ENCODE data around the gene SARM1. TPM values are rescaled to one million over a fixed set of nuclear protein-coding genes. Genes with fewer than 3 reads are reported as not detected.

The SARM1 gene
- total RNA-seq, 1 donor from 2014 or later = 14.1 TPM

DNA sequence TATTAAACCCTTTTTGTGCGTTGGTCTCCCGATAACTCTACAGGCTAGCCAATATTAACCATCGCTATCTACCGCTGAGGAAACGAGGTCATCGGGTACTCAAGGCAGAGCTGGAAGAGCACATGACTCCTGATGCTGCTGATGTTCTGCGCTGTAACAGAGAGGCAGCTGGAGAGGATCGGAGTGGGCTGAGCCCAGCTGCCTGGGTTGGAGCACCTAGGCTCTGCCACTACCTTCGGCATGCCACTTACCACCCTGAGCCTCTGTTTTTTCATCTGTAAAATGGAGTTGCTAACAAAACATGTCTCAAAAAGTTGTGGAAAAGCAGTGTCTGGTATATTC lies 35.0 kb downstream of the SARM1 start:
- peak; percentile 37 to 47 for ATAC-seq
- no peak for DNase-seq
- H3K27me3 ChIP-seq (ENCODE audit: low read depth) = peaks cover 3% of the 10 kb centered on the region
- intact Hi-C loops (cut with DNase I) = no loop called here
- H3K4me3 ChIP-seq = peak overlapping the region; percentile 75
- H3K4me1 ChIP-seq = peaks cover 36% of the 10 kb centered on the region
- TF ChIP-seq, protein P1, sequence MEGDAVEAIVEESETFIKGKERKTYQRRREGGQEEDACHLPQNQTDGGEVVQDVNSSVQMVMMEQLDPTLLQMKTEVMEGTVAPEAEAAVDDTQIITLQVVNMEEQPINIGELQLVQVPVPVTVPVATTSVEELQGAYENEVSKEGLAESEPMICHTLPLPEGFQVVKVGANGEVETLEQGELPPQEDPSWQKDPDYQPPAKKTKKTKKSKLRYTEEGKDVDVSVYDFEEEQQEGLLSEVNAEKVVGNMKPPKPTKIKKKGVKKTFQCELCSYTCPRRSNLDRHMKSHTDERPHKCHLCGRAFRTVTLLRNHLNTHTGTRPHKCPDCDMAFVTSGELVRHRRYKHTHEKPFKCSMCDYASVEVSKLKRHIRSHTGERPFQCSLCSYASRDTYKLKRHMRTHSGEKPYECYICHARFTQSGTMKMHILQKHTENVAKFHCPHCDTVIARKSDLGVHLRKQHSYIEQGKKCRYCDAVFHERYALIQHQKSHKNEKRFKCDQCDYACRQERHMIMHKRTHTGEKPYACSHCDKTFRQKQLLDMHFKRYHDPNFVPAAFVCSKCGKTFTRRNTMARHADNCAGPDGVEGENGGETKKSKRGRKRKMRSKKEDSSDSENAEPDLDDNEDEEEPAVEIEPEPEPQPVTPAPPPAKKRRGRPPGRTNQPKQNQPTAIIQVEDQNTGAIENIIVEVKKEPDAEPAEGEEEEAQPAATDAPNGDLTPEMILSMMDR (IDR thresholded peaks at IDR 0.05) = no peak
- H3K27ac ChIP-seq = peak overlapping the region; percentile 70
- H3K36me3 ChIP-seq = peaks cover 17% of the 10 kb centered on the region
- no peaks in the 10 kb centered on the region for H3K9me3 ChIP-seq

DNA sequence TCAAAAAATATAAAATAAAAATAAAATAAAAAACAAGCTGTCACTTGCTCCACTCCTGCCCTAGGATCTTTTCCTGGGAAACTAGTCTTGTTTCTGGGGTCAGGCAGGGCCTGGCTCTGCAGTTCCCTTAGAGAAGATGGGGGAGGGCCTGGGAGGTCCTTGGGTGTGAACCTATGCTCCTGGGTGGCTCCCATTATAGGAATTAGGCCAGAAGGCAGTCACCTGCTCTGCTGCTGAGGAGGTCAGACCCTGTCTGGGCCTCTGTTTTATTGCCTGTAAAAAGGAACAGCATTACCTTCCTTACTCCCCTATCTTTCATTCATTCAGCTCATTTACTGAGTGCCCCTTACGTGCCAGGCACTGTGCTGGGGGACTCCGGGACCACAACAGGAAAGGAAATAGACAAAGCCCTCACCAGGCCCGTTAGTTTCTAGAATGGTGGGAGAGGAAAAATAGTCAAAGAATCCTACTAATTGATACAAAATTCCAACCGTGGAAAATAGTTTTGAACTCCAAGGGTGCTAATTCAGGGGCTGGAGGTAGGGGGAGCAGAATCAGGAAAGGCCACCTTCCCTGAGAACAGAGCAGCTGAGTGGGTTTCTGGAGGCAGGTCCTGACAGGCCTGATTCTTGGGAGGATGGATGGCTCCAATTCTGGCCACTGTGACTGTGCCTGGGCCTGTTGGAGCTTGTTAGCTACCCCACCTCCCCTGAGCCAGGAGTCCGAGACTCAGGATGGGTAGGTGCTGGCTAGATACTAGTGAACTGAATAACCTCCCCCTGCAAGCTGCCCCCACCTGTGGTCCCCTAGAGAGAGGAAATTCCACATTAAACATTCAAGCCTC lies 35.9 kb downstream of the SARM1 start:
- intact Hi-C loops (cut with DNase I) = no loop called here
- ATAC-seq (no peak), DNase-seq (peak; percentile 23)
- no peaks in the 10 kb centered on the region for H3K9me3 ChIP-seq
- TF ChIP-seq, protein P1 (IDR thresholded peaks at IDR 0.05) = no peak
- no peak overlapping the region for H3K4me3 ChIP-seq
- H3K36me3 ChIP-seq = peaks cover 9% of the 10 kb centered on the region
- H3K4me1 ChIP-seq = peaks cover 36% of the 10 kb centered on the region
- H3K27me3 ChIP-seq (ENCODE audit: low read depth) = peaks cover 3% of the 10 kb centered on the region
- H3K27ac ChIP-seq = no peak overlapping the region

DNA sequence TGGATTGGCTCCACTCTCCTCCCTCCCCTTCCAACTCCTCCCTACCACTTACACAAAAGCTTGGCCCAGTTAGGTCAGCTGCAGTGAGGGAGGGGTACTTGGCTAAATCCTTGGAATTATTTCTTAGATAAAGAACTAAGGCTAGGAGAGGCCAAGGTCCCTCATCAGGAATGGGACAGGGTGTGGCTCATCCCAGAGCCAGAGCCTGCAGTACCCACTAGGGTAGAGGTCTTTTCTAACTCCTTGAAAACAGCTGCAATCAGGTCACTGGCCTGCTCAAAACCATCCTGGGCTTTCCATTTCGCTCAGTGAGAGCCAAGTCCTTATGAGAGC lies 36.4 kb downstream of the SARM1 start:
- Histone ChIP-seq H3K9me3 (no peaks in the 10 kb centered on the region), H3K27me3 (ENCODE audit: low read depth) (peaks cover 3% of the 10 kb centered on the region), H3K36me3 (peaks cover 3% of the 10 kb centered on the region), H3K4me1 (peaks cover 32% of the 10 kb centered on the region), H3K4me3 (no peak overlapping the region), H3K27ac (no peak overlapping the region)
- TF ChIP-seq, protein P1 (IDR thresholded peaks at IDR 0.05) = no peak
- intact Hi-C loops (cut with DNase I) = no loop called here
- DNase-seq (no peak), ATAC-seq (peak in 1 of 2 donors; percentile 9)

DNA sequence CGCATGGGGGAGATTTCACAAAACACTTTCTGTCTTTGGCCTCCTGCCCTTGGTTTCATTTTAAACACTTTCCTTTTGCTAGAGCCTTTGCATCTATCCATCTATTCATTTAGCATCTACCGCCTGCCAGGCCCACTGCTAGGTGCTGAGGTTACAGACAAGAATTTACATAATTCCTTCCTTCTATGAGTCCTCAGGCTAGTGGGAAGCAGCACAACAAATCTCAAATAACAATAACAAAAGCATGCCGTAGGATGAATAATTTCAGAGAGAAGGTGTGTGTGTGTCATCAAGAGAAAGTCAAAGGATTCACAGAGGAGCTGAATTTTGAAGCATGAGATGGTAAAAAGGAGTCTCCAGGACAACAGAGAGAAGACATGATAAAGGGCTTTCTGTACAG lies 40.6 kb downstream of the SARM1 start:
- no peak for DNase-seq
- no peaks in the 10 kb centered on the region for H3K9me3 ChIP-seq
- H3K27me3 ChIP-seq (ENCODE audit: low read depth) = peaks cover 7% of the 10 kb centered on the region
- intact Hi-C loops (cut with DNase I) = no loop called here
- no peak overlapping the region for H3K27ac ChIP-seq
- no peaks in the 10 kb centered on the region for H3K36me3 ChIP-seq
- H3K4me1 ChIP-seq = no peaks in the 10 kb centered on the region
- ATAC-seq = no peak
- no peak overlapping the region for H3K4me3 ChIP-seq
- TF ChIP-seq, protein P1 (IDR thresholded peaks at IDR 0.05) = no peak

DNA sequence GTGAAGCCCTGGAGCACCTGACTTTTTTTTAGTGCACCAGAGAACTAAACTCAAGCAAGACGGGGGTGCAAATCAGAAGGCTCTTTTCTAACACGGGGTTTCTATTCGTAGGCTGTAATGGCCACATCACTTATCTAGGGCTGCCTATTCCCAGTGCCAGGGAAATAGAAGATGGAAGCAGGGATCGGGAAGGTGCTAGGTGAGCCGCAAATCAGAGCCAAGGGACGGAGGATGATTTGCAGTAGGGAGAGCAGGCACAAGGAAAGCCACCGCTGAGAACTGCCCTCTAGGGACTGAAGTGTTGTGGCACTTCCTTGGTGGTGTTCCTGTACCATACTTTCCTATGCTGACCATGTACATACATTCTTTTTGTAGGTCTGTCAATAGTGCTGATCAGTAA lies 42.3 kb downstream of the SARM1 start:
- DNase-seq = no peak
- H3K4me1 ChIP-seq = no peaks in the 10 kb centered on the region
- no peaks in the 10 kb centered on the region for H3K9me3 ChIP-seq
- intact Hi-C loops (cut with DNase I) = no loop called here
- ATAC-seq = no peak
- H3K27me3 ChIP-seq (ENCODE audit: low read depth) = peaks cover 7% of the 10 kb centered on the region
- no peak overlapping the region for H3K27ac ChIP-seq
- TF ChIP-seq, protein P1 (IDR thresholded peaks at IDR 0.05) = no peak
- no peaks in the 10 kb centered on the region for H3K36me3 ChIP-seq
- H3K4me3 ChIP-seq = no peak overlapping the region

All from lower lobe of right lung (tissue), 2 donors.